Brain microvascular endothelial cell (primary cell): ENCODE results near the gene CLDN10.

ENCODE experiments used
- DNase-seq: peaks from one replicate; pipeline ENCODE4 v3.0.0-alpha.2; 2020
- H3K27ac ChIP-seq: fragments of 250-450 bp; sonication (Bioruptor Pico); 2 replicates; pipeline ENCODE4 v1.5.1; 2020; ENCODE audit warnings: mild to moderate bottlenecking, moderate library complexity
- H3K27me3 ChIP-seq: fragments of 250-450 bp; sonication (Bioruptor Pico); replicated peaks from 2 replicates; pipeline ENCODE4 v1.5.1; 2020; ENCODE audit warnings: mild to moderate bottlenecking
- H3K36me3 ChIP-seq: fragments of 250-450 bp; sonication (Bioruptor Pico); replicated peaks from 2 replicates; pipeline ENCODE4 v1.5.1; 2020; ENCODE audit warnings: mild to moderate bottlenecking
- H3K4me3 ChIP-seq: 2 replicates; pipeline ENCODE4 v1.5.1; 2011; ENCODE audit warnings: low read depth, mild to moderate bottlenecking, control low read depth, low read length, moderate library complexity
- CTCF ChIP-seq: IDR thresholded peaks from 2 replicates; pipeline ENCODE4 v1.5.1; 2011; ENCODE audit warnings: low read depth, mild to moderate bottlenecking, moderate library complexity, low read length, control low read depth, inconsistent platforms; ENCODE audit errors: missing control alignments
- in situ Hi-C: cut with HindIII; loops from 2 replicates; pipeline ENCODE4 v1.10.0; 2017; ENCODE audit warnings: low sequenced_read_pairs, low pct_ligation_motif_present

Gene CLDN10

GRCh38 chr13:95608640-95609323 is 56.3 kb downstream of the CLDN10 start:
- H3K27ac ChIP-seq = no peak overlapping the region
- TF ChIP-seq CTCF = no peak
- in situ Hi-C loops = no loop called here
- no peak overlapping the region for H3K4me3 ChIP-seq
- H3K27me3 ChIP-seq = no peaks in the 10 kb centered on the region
- no peak for DNase-seq
- H3K36me3 ChIP-seq = peaks cover 21% of the 10 kb centered on the region

- Histone ChIP-seq H3K27me3 (no peaks in the 10 kb centered on the region), H3K27ac (no peak overlapping the region), H3K36me3 (peaks cover 43% of the 10 kb centered on the region), H3K4me3 (no peak overlapping the region)
- in situ Hi-C loops = no loop called here
- DNase-seq = no peak
- TF ChIP-seq CTCF = no peak
Measured at GRCh38 chr13:95614641-95615245, 62.2 kb downstream of the CLDN10 start.

GRCh38 chr13:95615539-95615938 is 63.0 kb downstream of the CLDN10 start:
- H3K27me3 ChIP-seq = no peaks in the 10 kb centered on the region
- peaks cover 49% of the 10 kb centered on the region for H3K36me3 ChIP-seq
- no peak for DNase-seq
- TF ChIP-seq CTCF = no peak
- in situ Hi-C loops = no loop called here
- H3K4me3 ChIP-seq = no peak overlapping the region
- H3K27ac ChIP-seq = no peak overlapping the region

- Histone ChIP-seq H3K27ac (no peak overlapping the region), H3K27me3 (no peaks in the 10 kb centered on the region), H3K36me3 (peaks cover 60% of the 10 kb centered on the region), H3K4me3 (no peak overlapping the region)
- in situ Hi-C loops = no loop called here
- no peak for DNase-seq
- no peak for TF ChIP-seq CTCF
Measured at GRCh38 chr13:95620030-95620824, 67.7 kb downstream of the CLDN10 start.

GRCh38 chr13:95620825-95621498 is 68.4 kb downstream of the CLDN10 start:
- in situ Hi-C loops = no loop called here
- DNase-seq = no peak
- no peak for TF ChIP-seq CTCF
- H3K36me3 ChIP-seq = peaks cover 55% of the 10 kb centered on the region
- no peak overlapping the region for H3K4me3 ChIP-seq
- H3K27ac ChIP-seq = no peak overlapping the region
- no peaks in the 10 kb centered on the region for H3K27me3 ChIP-seq
